Activated CD8-positive, alpha-beta memory T cell treated with anti-CD3 and anti-CD28 coated beads, Interleukin-2, amount 10 ng/mL, durations not matched to agents 7 days and 5 days (primary cell): ENCODE measurements around the gene HYI. TPM values are rescaled to one million over a fixed set of nuclear protein-coding genes. Genes with fewer than 3 reads are reported as not detected.

Experiments used
- ATAC-seq: fragments of 150-1000 bp; cut with Tn5 transposase; one replicate; pipeline ENCODE4 v1.10.0; 2021; ENCODE audit warnings: moderate library complexity
- CTCF ChIA-PET: fragments of 350-600 bp; sonication (Branson Sonifier 250); formaldehyde crosslinking; loops from one replicate; lab custom pipeline; 2021; ENCODE audit warnings: antibody characterized with exemption; lab: Charles Lee
- DNase-seq: peaks from one replicate; pipeline ENCODE4 v3.0.0-alpha.2; 2020
- H3K27ac Mint-ChIP-seq: one replicate; pipeline ENCODE4 v1.8.0; 2021; ENCODE audit warnings: mild to moderate bottlenecking, mixed read lengths
- H3K27me3 Mint-ChIP-seq: one replicate; pipeline ENCODE4 v1.8.0; 2021; ENCODE audit warnings: mixed read lengths
- H3K36me3 Mint-ChIP-seq: one replicate; pipeline ENCODE4 v1.8.0; 2021; ENCODE audit warnings: mild to moderate bottlenecking, mixed read lengths
- H3K4me1 Mint-ChIP-seq: one replicate; pipeline ENCODE4 v1.8.0; 2021; ENCODE audit warnings: mixed read lengths
- H3K4me3 Mint-ChIP-seq: one replicate; pipeline ENCODE4 v1.8.0; 2021; ENCODE audit warnings: mild to moderate bottlenecking, moderate library complexity, mixed read lengths
- H3K9me3 Mint-ChIP-seq: one replicate; pipeline ENCODE4 v1.8.0; 2022; ENCODE audit warnings: low read depth, mixed read lengths
- total RNA-seq, 2 experiments: library from RNA; stranded (reverse); gene quantifications; one replicate each; pipeline ENCODE4 v1.2.3, GENCODE V29; 2021

The HYI gene
- total RNA-seq, 2 experiments from 2014 or later: 7.1 to 8.0 TPM

DNA sequence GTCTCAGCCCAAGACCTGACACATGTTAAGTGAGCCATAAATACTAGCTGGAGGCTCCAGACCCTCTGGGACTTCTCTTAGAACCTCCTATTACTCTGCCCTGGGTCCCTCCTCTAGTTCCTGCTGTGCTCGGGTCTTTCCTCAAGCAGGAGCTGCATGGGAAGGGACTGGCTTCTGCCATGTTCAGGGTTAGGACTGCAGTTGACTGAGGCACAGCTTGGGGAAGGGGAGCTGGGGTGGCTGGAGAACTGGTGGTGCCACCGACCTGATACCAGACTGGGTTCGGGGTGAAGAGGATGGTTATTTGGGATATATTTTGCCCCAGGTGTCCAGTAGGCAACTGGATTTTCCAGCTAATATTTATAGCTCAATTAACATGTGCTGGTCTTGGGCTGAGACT, 15.7 kb downstream of the HYI start:
- ATAC-seq (no peak), DNase-seq (no peak)
- no peaks in the 10 kb centered on the region for H3K27me3 Mint-ChIP-seq
- H3K27ac Mint-ChIP-seq: no peak overlapping the region
- CTCF ChIA-PET: no interaction called here
- H3K4me1 Mint-ChIP-seq: no peaks in the 10 kb centered on the region
- H3K4me3 Mint-ChIP-seq: no peak overlapping the region
- peaks cover 2% of the 10 kb centered on the region for H3K36me3 Mint-ChIP-seq
- H3K9me3 Mint-ChIP-seq: no peaks in the 10 kb centered on the region

DNA sequence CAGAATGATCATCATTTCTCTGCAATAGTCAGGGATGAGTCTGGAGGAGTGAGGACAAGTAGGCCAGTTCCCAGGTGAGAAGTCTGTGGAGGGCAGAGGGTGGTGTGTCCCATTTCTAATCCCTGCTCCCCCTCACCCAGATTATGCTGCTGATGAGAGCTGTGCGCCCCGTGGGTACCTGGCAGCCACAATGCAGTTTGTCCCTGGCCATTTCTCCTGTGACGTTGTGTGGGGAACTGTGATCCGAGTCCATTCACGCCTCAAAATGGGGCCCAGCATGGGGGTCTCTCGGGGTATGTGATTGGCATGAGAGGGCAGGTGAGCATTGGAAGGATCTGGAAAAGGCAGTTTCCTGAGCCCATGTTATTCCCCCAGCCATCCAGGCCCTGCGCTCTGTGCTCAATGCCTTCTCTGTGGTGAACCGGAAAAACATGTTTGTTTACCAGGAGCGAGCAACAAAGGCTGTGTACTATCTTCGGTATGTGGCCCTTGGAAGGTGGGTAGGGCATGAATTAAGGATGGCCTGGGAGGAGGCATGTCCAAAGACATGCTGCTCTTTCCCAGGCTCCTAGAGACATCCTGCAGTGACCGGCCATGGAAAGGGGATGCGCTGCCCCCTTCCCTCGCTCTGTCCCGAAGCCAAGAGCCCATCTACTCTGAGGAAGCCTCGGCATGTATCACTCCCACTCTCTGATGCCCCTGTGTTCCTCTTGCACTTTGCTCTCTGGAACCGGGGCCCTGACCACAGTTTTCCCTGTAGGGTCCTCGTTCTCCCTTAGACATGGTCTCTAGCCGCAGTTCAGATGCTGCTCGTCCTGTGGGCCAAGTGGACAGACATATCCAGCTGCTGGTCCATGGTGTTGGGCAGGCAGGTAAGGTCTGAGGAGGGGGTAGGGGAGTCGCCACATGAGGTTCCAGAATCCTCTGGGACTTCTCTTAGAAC, 16.4 kb downstream of the HYI start:
- H3K4me1 Mint-ChIP-seq: no peaks in the 10 kb centered on the region
- no peak overlapping the region for H3K4me3 Mint-ChIP-seq
- peaks cover 2% of the 10 kb centered on the region for H3K36me3 Mint-ChIP-seq
- CTCF ChIA-PET: no interaction called here
- H3K27me3 Mint-ChIP-seq: no peaks in the 10 kb centered on the region
- ATAC-seq: no peak
- no peaks in the 10 kb centered on the region for H3K9me3 Mint-ChIP-seq
- DNase-seq: no peak
- H3K27ac Mint-ChIP-seq: no peak overlapping the region

DNA sequence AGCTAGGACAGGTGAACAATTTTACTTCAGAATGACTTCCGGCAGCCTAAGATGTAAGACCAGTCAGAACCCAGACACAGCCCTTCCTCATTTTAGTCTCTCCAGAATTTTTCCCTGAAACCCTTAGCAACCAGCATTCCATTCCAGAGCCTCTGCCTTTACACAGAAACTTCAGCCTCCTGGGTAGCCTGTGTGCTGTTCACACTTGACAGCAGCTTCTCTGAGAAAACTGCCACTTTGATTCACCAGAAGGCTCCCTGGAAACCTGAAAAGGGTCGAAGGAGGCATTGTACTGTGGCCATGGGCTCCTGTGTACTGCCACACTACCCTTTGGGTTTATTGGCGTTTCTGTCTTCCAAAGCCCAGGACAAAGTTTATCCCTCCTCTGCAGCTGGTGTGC, 17.4 kb downstream of the HYI start:
- Mint-ChIP-seq H3K9me3 (no peaks in the 10 kb centered on the region), H3K4me3 (no peak overlapping the region), H3K27me3 (no peaks in the 10 kb centered on the region), H3K27ac (no peak overlapping the region), H3K4me1 (no peaks in the 10 kb centered on the region), H3K36me3 (peaks cover 5% of the 10 kb centered on the region)
- DNase-seq (no peak), ATAC-seq (no peak)
- CTCF ChIA-PET: no interaction called here

DNA sequence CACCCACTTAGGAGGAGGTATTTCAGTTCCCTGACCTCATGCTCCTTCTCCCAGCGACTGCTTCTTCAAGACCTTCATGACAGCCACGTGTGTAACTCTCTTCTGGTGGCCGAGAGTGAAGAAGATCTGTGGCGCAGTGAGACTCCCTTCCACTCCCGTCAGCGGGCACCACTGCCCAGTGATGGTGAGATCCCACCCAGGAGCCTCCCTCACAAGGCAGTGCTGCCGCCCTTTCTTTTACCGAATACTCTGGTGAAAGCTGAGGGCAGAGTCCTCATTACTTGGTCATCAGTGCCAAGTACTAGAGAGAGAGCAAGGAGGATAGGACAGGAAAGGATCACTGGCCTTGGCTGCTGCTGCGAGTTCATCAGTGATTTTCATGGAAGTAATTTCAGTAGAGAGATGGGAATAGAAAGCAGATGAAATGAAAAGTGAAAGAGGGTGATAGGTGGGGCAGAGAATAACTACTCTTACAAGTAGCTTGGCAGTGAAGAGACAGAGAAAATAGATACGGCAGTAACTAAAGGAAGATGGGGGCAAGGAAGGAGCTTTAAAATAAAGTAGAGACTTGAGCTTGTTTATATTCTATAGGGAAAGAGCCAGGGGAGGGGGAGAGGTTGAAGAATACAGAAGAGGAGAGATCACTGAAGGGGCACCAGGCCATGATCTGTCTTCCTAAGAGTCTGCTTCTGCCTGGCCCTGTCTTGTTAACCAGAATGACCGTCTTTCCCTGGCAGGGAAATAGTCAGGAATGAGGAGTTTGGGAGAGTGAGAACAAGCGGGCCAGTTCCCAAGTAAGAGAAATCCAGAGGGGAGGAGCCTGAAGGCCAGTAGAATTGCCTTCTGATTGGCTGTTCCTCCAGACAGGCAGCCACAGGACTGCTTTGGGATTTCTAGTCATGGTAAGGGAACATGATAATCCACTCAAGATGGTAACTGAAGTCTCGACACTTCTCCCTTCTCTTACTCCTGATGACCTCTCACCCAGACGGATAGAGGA, 18.3 kb downstream of the HYI start:
- Mint-ChIP-seq H3K4me1 (no peaks in the 10 kb centered on the region), H3K36me3 (peaks cover 8% of the 10 kb centered on the region), H3K4me3 (no peak overlapping the region), H3K27me3 (no peaks in the 10 kb centered on the region), H3K27ac (no peak overlapping the region), H3K9me3 (no peaks in the 10 kb centered on the region)
- ATAC-seq (no peak), DNase-seq (no peak)
- CTCF ChIA-PET: no interaction called here

DNA sequence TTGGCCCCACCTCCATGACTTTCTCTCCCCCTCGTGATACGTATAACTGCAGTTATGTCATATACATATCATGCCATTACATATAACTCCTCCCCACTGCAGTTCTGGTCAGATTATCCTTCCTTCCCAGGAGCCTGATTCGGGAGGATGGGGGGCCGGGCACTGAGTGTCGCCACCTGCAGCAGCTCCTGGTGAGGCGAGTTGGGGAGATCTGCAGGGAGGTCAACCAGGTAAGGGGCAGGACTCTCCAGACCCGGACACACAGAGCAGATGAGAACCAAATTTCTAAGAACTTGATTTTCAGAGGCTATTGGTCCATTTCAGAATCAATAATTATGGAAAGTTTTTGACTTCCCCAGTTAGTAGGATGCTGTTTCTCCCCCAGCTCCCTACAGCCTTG, 19.5 kb downstream of the HYI start:
- Mint-ChIP-seq H3K36me3 (peaks cover 8% of the 10 kb centered on the region), H3K4me1 (no peaks in the 10 kb centered on the region), H3K4me3 (no peak overlapping the region), H3K9me3 (no peaks in the 10 kb centered on the region), H3K27me3 (no peaks in the 10 kb centered on the region), H3K27ac (no peak overlapping the region)
- DNase-seq (no peak), ATAC-seq (no peak)
- CTCF ChIA-PET: no interaction called here

DNA sequence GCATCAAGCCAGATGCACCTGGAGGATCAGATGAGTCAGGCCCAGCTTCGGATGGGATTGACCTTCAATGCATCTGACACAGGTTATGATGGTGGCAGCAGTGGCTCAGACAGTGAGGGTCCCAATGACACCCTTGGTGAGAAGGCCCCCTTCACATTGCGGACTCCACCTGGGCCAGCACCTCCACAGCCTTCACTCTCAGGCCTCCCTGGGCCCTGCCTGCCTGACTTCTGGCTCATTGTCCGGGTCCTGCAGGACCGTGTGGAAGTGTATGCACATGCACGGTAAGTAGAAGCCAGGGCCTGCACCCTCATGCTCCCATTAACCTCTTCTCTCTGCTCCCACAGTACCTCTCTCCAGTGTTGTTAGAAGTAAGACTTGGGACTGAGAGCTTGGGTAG, 20.8 kb downstream of the HYI start:
- no peak for DNase-seq
- Mint-ChIP-seq H3K36me3 (peaks cover 10% of the 10 kb centered on the region), H3K4me3 (no peak overlapping the region), H3K9me3 (no peaks in the 10 kb centered on the region), H3K27me3 (no peaks in the 10 kb centered on the region), H3K27ac (no peak overlapping the region), H3K4me1 (no peaks in the 10 kb centered on the region)
- ATAC-seq: no peak
- CTCF ChIA-PET: interaction anchor here (0.9 kb wide), 1 partner anchor 18 kb away, joined by 3 read pairs; no protein-coding TSS in a partner anchor

DNA sequence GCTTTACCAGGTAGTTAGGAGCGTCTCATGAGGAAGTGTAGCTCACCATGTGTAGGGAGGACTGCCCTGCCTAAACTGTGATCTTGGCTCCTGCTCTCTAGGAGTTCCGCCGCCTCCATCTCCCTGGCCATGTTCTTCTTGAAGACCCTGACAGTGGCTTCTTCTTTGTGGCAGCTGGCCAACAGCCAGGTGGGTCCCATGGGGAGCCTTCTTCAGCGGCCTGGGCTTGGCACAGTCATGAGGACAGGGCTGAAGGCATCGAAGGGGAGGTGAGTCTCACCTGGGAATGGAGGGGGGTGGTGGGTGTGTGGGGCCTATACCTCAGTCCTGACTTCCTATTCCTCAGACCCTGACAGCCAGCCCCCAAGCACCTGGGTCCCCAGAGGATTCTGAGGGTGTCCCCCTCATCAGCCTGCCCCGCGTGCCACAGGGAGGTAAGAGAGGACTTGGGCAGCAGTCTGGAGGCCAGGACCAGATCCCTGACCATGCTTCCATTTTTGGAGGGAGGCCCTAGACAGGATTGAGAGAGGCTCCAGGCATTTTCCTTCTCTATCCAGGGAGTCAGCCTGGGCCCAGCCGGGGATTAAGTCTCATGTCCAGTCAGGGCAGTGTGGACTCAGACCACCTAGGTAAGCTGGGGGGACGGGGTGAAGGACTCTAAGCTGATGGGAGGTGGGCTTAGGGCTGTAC, 21.4 kb downstream of the HYI start:
- Mint-ChIP-seq H3K4me1 (no peaks in the 10 kb centered on the region), H3K27ac (no peak overlapping the region), H3K9me3 (no peaks in the 10 kb centered on the region), H3K27me3 (no peaks in the 10 kb centered on the region), H3K4me3 (no peak overlapping the region), H3K36me3 (peaks cover 13% of the 10 kb centered on the region)
- CTCF ChIA-PET: no interaction called here
- DNase-seq (no peak), ATAC-seq (no peak)

DNA sequence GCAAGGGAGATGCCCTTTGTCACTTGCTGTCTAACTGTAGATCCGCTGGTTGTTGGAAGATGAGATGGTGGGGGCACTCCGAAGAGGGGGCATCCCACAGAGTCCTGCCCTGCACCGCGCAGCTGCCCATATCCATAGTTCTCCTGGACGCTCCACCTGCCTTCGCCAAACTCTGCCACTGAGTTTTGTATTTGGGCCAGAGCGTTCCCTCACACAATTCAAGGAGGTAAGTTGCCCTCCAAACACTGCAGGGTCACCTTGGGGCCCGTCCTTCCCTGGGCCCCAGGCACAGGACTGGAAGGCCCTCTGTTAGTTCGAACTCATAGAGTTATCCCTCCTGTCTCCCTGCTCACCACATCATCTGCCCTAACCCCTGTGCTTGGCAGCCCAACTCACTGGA, 22.1 kb downstream of the HYI start:
- CTCF ChIA-PET: no interaction called here
- no peak overlapping the region for H3K4me3 Mint-ChIP-seq
- peaks cover 16% of the 10 kb centered on the region for H3K36me3 Mint-ChIP-seq

DNA sequence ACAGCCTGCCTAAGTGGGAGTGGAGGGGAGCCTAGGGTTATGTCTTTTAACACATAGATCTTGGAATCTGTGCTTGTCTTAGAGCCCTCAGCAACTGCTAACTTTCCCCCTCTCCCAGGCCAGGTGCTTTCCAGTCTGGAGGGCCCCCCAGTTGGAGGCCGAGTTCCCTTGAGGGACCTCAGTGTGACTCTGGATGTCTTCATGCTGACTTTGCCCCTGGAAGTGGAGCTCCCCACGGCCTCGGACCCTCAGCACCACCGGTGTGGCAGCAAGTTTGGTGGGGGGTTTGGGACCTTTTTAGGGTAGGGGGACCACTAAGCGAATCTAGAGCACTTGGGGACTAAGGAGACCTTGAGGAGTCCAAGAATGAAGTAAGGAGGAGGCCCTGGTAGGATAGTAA, 22.9 kb downstream of the HYI start:
- Mint-ChIP-seq H3K36me3 (peaks cover 17% of the 10 kb centered on the region), H3K27me3 (no peaks in the 10 kb centered on the region), H3K9me3 (no peaks in the 10 kb centered on the region), H3K4me3 (no peak overlapping the region), H3K27ac (no peak overlapping the region), H3K4me1 (no peaks in the 10 kb centered on the region)
- ATAC-seq: no peak
- DNase-seq: no peak
- CTCF ChIA-PET: no interaction called here

More for the DNA sequence above, 22.1 kb downstream of the HYI start:
- no peaks in the 10 kb centered on the region for H3K4me1 Mint-ChIP-seq
- no peaks in the 10 kb centered on the region for H3K27me3 Mint-ChIP-seq
- no peaks in the 10 kb centered on the region for H3K9me3 Mint-ChIP-seq
- DNase-seq: no peak
- ATAC-seq: no peak
- H3K27ac Mint-ChIP-seq: no peak overlapping the region

DNA sequence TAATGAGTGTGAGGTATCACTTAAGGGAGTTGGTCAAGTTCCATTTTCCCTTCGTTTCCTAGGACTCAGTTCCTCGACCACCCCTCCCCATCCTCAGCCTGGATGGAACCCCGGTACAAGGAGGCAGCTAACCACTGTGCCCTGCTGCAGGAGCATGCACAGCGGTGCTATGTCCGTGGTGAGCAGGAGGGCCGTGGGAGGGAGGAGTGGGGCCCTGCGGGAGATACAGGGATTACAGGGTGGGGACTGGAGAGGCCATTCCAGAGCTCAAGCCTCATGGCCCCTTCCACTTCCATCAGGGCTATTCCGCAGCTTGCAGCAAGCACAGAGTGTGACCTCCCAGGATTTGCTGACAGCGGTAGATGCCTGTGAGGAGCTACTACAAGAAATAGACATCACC, 25.8 kb downstream of the HYI start:
- Mint-ChIP-seq H3K36me3 (peaks cover 18% of the 10 kb centered on the region), H3K27ac (no peak overlapping the region)

DNA sequence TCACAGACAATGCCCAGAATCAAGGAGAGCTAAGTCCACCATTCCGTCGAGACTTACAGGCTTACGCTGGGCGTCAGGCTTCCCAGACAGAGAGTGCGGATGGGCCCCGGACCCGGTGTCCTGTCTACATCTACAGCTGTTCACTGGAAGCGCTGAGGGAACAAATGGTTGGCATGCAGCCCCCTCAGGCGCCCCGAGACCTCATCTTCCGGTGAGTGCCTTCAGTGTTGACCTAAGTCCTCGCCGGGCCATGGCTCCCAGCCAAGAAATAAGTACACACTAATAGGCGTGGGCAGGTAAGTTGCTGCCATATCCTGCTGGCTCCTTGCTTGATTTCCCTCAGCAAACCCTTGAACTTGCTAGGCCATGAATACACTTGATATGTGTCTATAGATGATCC, 26.2 kb downstream of the HYI start:
- no peaks in the 10 kb centered on the region for H3K4me1 Mint-ChIP-seq
- H3K9me3 Mint-ChIP-seq: no peaks in the 10 kb centered on the region
- ATAC-seq (no peak), DNase-seq (no peak)
- no peak overlapping the region for H3K4me3 Mint-ChIP-seq
- peaks cover 18% of the 10 kb centered on the region for H3K36me3 Mint-ChIP-seq
- CTCF ChIA-PET: interaction anchor here (2.7 kb wide), 1 partner anchor 201 kb away, joined by 8 read pairs; no protein-coding TSS in a partner anchor
- H3K27me3 Mint-ChIP-seq: no peaks in the 10 kb centered on the region
- H3K27ac Mint-ChIP-seq: no peak overlapping the region

More for the DNA sequence above, 25.8 kb downstream of the HYI start:
- Mint-ChIP-seq H3K4me1 (no peaks in the 10 kb centered on the region), H3K9me3 (no peaks in the 10 kb centered on the region), H3K27me3 (no peaks in the 10 kb centered on the region), H3K4me3 (no peak overlapping the region)
- CTCF ChIA-PET: interaction anchor here (2.7 kb wide), 1 partner anchor 201 kb away, joined by 8 read pairs; no protein-coding TSS in a partner anchor
- DNase-seq (no peak), ATAC-seq (no peak)

DNA sequence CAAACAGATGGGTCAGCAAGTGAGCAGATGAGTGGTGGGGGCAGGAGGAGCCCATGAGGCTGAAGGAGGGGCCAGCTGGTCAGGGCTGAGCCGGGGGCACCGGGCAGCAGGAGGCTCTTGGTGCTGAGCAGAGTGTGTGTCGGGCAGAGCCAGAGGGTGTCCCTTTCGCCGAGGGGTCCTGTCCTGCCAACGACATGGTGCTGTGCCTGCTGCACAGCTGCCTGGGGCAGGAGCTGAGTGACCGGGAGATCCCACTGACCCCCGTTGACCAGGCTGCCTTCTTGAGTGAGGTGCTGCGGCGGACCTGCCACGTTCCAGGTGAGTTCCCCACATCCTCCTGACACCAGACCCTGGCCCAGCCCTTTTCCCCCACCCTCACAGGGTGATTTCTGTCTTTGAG, 27.5 kb downstream of the HYI start:
- CTCF ChIA-PET: no interaction called here
- no peak overlapping the region for H3K27ac Mint-ChIP-seq
- H3K9me3 Mint-ChIP-seq: no peaks in the 10 kb centered on the region
- H3K36me3 Mint-ChIP-seq: peaks cover 14% of the 10 kb centered on the region
- no peaks in the 10 kb centered on the region for H3K4me1 Mint-ChIP-seq
- ATAC-seq (no peak), DNase-seq (no peak)
- no peaks in the 10 kb centered on the region for H3K27me3 Mint-ChIP-seq
- H3K4me3 Mint-ChIP-seq: no peak overlapping the region

DNA sequence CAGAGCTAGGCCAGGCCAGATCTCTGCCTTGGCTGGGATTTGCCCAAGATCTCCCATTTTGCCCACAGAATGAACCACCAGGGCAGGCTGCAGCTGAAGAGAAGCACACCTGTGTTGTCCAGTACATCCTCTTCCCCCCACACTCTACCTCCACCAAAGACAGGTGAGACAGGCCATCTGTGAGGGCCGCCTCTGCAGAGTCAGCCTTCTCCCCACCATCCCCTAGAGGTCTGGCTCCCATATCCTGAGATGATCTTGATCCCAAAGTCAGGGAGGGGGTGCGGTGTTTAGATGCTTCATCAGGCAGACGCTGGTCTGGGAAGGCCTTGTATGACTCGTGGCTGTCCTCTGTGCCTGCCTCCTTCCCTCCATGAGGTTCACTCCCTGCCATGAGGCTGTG, 28.7 kb downstream of the HYI start:
- H3K27me3 Mint-ChIP-seq: no peaks in the 10 kb centered on the region
- H3K9me3 Mint-ChIP-seq: no peaks in the 10 kb centered on the region
- H3K36me3 Mint-ChIP-seq: peaks cover 15% of the 10 kb centered on the region
- CTCF ChIA-PET: no interaction called here
- no peak overlapping the region for H3K4me3 Mint-ChIP-seq
- no peak for ATAC-seq
- no peak for DNase-seq
- H3K4me1 Mint-ChIP-seq: no peaks in the 10 kb centered on the region
- peak overlapping the region; percentile 57 for H3K27ac Mint-ChIP-seq
